Mesenchymal stem cell (in vitro differentiated cells and primary cell): ENCODE data around the gene TMEM108.

Experiments
- DNase-seq: peaks from one replicate; pipeline ENCODE4 v3.0.0-alpha.2; 2013
- H2AFZ ChIP-seq: one replicate; pipeline ENCODE4 v1.6.1; 2013; ENCODE audit warnings: low read depth, mild to moderate bottlenecking, control low read depth, inconsistent platforms, low read length, moderate library complexity
- H2AK5ac ChIP-seq: 2 replicates; pipeline ENCODE4 v1.6.1; 2013; ENCODE audit warnings: low read length, moderate library complexity, mild to moderate bottlenecking, inconsistent platforms; ENCODE audit not compliant: severe bottlenecking
- H2BK120ac ChIP-seq: one replicate; pipeline ENCODE4 v1.6.1; 2013; ENCODE audit warnings: low read depth, mild to moderate bottlenecking, inconsistent platforms, low read length, moderate library complexity
- H2BK12ac ChIP-seq, 2 experiments: one replicate each; pipeline ENCODE4 v1.6.1; 2013; ENCODE audit warnings: inconsistent platforms in 2 of 2, low read length in 2 of 2, mild to moderate bottlenecking in 2 of 2, moderate library complexity in 2 of 2, control low read depth in 1 of 2
- H2BK15ac ChIP-seq: one replicate; pipeline ENCODE4 v1.6.1; 2013; ENCODE audit warnings: mild to moderate bottlenecking, low read depth, inconsistent platforms; ENCODE audit not compliant: poor library complexity, severe bottlenecking
- H2BK5ac ChIP-seq: 2 replicates; pipeline ENCODE4 v1.6.1; 2013; ENCODE audit warnings: low read depth, mild to moderate bottlenecking, low read length, control low read depth, inconsistent platforms; ENCODE audit not compliant: poor library complexity, severe bottlenecking
- H3K14ac ChIP-seq, 2 experiments: one replicate each; pipeline ENCODE4 v1.6.1; 2013; ENCODE audit warnings: inconsistent platforms in 2 of 2, low read length in 2 of 2, control low read depth in 1 of 2, mild to moderate bottlenecking in 1 of 2, moderate library complexity in 1 of 2
- H3K18ac ChIP-seq, 2 experiments: one replicate each; pipeline ENCODE4 v1.6.1; 2013; ENCODE audit warnings: inconsistent platforms in 2 of 2, low read length in 2 of 2, control low read depth in 1 of 2, low read depth in 1 of 2, mild to moderate bottlenecking in 1 of 2
- H3K23ac ChIP-seq, 2 experiments: one replicate each; pipeline ENCODE4 v1.6.1; 2013; ENCODE audit warnings: inconsistent platforms in 2 of 2, low read length in 2 of 2, mild to moderate bottlenecking in 2 of 2, moderate library complexity in 2 of 2, control low read depth in 1 of 2
- H3K27ac ChIP-seq: 2 replicates; pipeline ENCODE4 v1.5.1; 2013; ENCODE audit warnings: mild to moderate bottlenecking, moderate library complexity, low read length, control low read depth, inconsistent platforms; ENCODE audit not compliant: poor library complexity, severe bottlenecking
- H3K27me3 ChIP-seq, 2 experiments: 2 replicates each; pipeline versions ENCODE4 v1.6.1 to v1.7.0; 2013; ENCODE audit warnings: low read length in 2 of 2, mild to moderate bottlenecking in 2 of 2, moderate library complexity in 2 of 2, control low read depth in 1 of 2, inconsistent platforms in 1 of 2; ENCODE audit not compliant: control insufficient read depth in 1 of 2, insufficient read depth in 1 of 2
- H3K36me3 ChIP-seq, 2 experiments: 2 replicates each; pipeline versions ENCODE4 v1.6.1 to v1.7.0; 2013; ENCODE audit warnings: low read length in 2 of 2, control low read depth in 1 of 2, inconsistent platforms in 1 of 2, low read depth in 1 of 2, mild to moderate bottlenecking in 1 of 2; ENCODE audit not compliant: insufficient read depth in 2 of 2, control insufficient read depth in 1 of 2
- H3K4ac ChIP-seq, 2 experiments: one replicate each; pipeline ENCODE4 v1.6.1; 2013; ENCODE audit warnings: inconsistent platforms in 2 of 2, low read length in 2 of 2, mild to moderate bottlenecking in 2 of 2, moderate library complexity in 2 of 2, control low read depth in 1 of 2, low read depth in 1 of 2
- H3K4me1 ChIP-seq: 2 replicates; pipeline ENCODE4 v1.6.1; 2013; ENCODE audit warnings: low read depth, low read length, control low read depth; ENCODE audit not compliant: control insufficient read depth, insufficient read depth
- H3K4me2 ChIP-seq: 2 replicates; pipeline ENCODE4 v1.6.1; 2013; ENCODE audit warnings: low read length, mild to moderate bottlenecking, inconsistent platforms; ENCODE audit not compliant: poor library complexity, severe bottlenecking
- H3K4me3 ChIP-seq, 2 experiments: 2 replicates each; pipeline versions ENCODE4 v1.5.1 to v1.7.0; 2013; ENCODE audit warnings: low read length in 2 of 2, mild to moderate bottlenecking in 2 of 2, control low read depth in 1 of 2, low read depth in 1 of 2; ENCODE audit not compliant: insufficient read depth in 1 of 2
- H3K79me1 ChIP-seq: replicated peaks from 2 replicates; pipeline ENCODE4 v1.6.1; 2013; ENCODE audit warnings: mild to moderate bottlenecking, control low read depth, low read length, inconsistent platforms; ENCODE audit not compliant: poor library complexity, severe bottlenecking
- H3K9ac ChIP-seq: 2 replicates; pipeline ENCODE4 v1.7.0; 2013; ENCODE audit warnings: mild to moderate bottlenecking, low read length, moderate library complexity
- H3K9me3 ChIP-seq: 2 replicates; pipeline ENCODE4 v1.7.0; 2013; ENCODE audit warnings: mild to moderate bottlenecking, low read length; ENCODE audit not compliant: control insufficient read depth
- H4K8ac ChIP-seq: one replicate; pipeline ENCODE4 v1.6.1; 2013; ENCODE audit warnings: inconsistent platforms, mild to moderate bottlenecking, low read length, moderate library complexity
- H4K91ac ChIP-seq: one replicate; pipeline ENCODE4 v1.6.1; 2013; ENCODE audit warnings: mild to moderate bottlenecking, low read length, inconsistent platforms
- WGBS: methylation state at CpG from one replicate; pipeline ENCODE4 v1.1.7; 2013; ENCODE audit warnings: mixed read lengths; 5-methylcytosine and 5-hydroxymethylcytosine counted together

TMEM108 gene

DNA sequence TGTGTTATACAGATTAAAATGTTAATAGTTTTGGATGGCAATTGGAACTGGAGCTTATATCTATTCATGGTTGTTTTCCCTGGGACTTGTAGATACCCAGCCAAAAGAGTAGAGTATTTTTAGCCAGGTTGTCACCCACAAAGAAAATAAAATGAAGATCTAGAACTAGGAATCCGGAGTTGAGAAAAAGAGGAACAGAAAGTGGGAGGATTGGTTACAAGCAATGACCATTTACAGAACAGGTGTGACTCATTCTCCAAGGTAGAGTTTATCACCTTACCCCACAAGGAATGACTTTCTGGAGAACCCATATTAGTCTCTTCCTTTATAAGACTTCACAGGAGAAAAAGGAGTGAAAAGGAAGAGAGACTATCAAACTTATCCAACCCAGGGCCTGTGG lies 99.8 kb downstream of the TMEM108 start:
- no peak overlapping the region for H4K91ac ChIP-seq
- H3K9ac ChIP-seq: no peak overlapping the region
- H2BK5ac ChIP-seq: no peak overlapping the region
- H3K14ac ChIP-seq: no peak overlapping the region
- no peak overlapping the region for H4K8ac ChIP-seq
- H3K4me1 ChIP-seq: peaks cover 7% of the 10 kb centered on the region
- no peak overlapping the region for H2AK5ac ChIP-seq
- no peak overlapping the region for H3K4me2 ChIP-seq
- no peak overlapping the region for H2AFZ ChIP-seq
- no CpG with 5 or more reads among the region's 1 CpG for WGBS
- no peak for DNase-seq
- no peak overlapping the region for H3K4me3 ChIP-seq
- no peaks in the 10 kb centered on the region for H3K79me1 ChIP-seq
- no peak overlapping the region for H3K4ac ChIP-seq
- no peaks in the 10 kb centered on the region for H3K36me3 ChIP-seq
- H3K18ac ChIP-seq: no peak overlapping the region
- H3K23ac ChIP-seq: no peak overlapping the region
- no peak overlapping the region for H3K27ac ChIP-seq
- no peak overlapping the region for H2BK15ac ChIP-seq
- H3K27me3 ChIP-seq: no peaks in the 10 kb centered on the region
- no peak overlapping the region for H2BK12ac ChIP-seq
- H3K9me3 ChIP-seq: no peaks in the 10 kb centered on the region
- H2BK120ac ChIP-seq: no peak overlapping the region

DNA sequence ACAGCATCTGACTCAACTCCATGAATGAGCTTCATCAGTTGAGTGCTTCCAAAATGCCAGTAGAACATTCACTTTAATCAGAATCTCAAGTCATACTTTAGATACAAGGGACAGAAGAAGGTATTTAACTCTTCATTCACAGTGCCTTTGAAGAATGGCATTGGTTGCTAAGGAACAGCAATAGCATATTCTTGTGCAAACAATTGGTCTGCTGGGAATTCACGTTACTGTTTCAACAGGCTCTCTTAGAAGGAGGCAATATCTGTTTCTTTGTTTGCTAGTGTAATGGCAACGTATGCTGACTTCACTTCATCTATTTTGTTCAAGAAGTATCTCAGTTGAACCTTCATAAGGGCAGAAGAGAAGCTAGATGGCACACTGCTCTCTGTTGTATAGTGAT lies 113.9 kb downstream of the TMEM108 start:
- H3K4ac ChIP-seq: no peak overlapping the region
- no peak for DNase-seq
- H2BK5ac ChIP-seq: no peak overlapping the region
- no peaks in the 10 kb centered on the region for H3K9me3 ChIP-seq
- H2AFZ ChIP-seq: no peak overlapping the region
- no peak overlapping the region for H4K8ac ChIP-seq
- H2BK120ac ChIP-seq: no peak overlapping the region
- no peak overlapping the region for H3K27ac ChIP-seq
- H3K79me1 ChIP-seq: no peaks in the 10 kb centered on the region
- no peaks in the 10 kb centered on the region for H3K4me1 ChIP-seq
- H3K4me2 ChIP-seq: no peak overlapping the region
- no peak overlapping the region for H4K91ac ChIP-seq
- no peaks in the 10 kb centered on the region for H3K27me3 ChIP-seq
- no peak overlapping the region for H3K14ac ChIP-seq
- H3K9ac ChIP-seq: no peak overlapping the region
- no peak overlapping the region for H2BK12ac ChIP-seq
- H2AK5ac ChIP-seq: no peak overlapping the region
- 64% methylated on average over 2 of the region's 2 CpGs for WGBS
- H3K4me3 ChIP-seq: no peak overlapping the region
- H2BK15ac ChIP-seq: no peak overlapping the region
- no peak overlapping the region for H3K18ac ChIP-seq
- no peaks in the 10 kb centered on the region for H3K36me3 ChIP-seq
- H3K23ac ChIP-seq: no peak overlapping the region

DNA sequence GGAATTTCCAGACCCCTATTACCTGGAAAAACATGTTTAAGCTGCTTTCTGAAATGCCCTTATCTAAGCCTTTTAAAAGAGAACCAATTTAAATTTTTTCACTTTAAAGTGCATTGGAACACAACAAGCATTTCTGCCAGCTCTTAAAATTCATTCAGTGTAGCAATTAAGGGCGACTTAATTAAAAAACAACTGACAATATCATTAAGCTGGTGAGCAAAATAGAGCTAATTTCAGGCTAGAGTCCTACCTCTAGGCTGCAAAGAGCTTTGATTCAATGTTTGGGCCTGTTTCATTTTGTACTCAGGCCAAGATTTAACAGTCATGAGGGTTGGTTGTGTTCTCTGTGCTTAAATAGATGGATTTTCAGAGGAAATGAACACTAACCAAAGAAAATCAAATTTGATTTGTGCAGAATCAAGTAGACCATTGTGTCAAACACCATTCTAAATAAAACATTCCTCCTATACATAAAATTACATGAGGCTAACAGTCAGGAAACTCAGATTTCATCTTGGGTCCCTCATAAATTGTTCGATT lies 114.6 kb downstream of the TMEM108 start:
- no peak overlapping the region for H3K9ac ChIP-seq
- 31% methylated on average over 2 of the region's 2 CpGs for WGBS
- H2AK5ac ChIP-seq: no peak overlapping the region
- H3K9me3 ChIP-seq: no peaks in the 10 kb centered on the region
- H3K4me2 ChIP-seq: no peak overlapping the region
- no peaks in the 10 kb centered on the region for H3K27me3 ChIP-seq
- no peak overlapping the region for H2BK12ac ChIP-seq
- no peak overlapping the region for H3K4me3 ChIP-seq
- no peaks in the 10 kb centered on the region for H3K79me1 ChIP-seq
- no peak overlapping the region for H3K27ac ChIP-seq
- no peak overlapping the region for H2BK5ac ChIP-seq
- H2BK15ac ChIP-seq: no peak overlapping the region
- H3K36me3 ChIP-seq: no peaks in the 10 kb centered on the region
- no peak overlapping the region for H4K91ac ChIP-seq
- no peak overlapping the region for H2AFZ ChIP-seq
- no peak overlapping the region for H2BK120ac ChIP-seq
- no peaks in the 10 kb centered on the region for H3K4me1 ChIP-seq
- DNase-seq: no peak
- H3K4ac ChIP-seq: no peak overlapping the region
- no peak overlapping the region for H3K23ac ChIP-seq
- no peak overlapping the region for H3K14ac ChIP-seq
- no peak overlapping the region for H3K18ac ChIP-seq
- H4K8ac ChIP-seq: no peak overlapping the region

DNA sequence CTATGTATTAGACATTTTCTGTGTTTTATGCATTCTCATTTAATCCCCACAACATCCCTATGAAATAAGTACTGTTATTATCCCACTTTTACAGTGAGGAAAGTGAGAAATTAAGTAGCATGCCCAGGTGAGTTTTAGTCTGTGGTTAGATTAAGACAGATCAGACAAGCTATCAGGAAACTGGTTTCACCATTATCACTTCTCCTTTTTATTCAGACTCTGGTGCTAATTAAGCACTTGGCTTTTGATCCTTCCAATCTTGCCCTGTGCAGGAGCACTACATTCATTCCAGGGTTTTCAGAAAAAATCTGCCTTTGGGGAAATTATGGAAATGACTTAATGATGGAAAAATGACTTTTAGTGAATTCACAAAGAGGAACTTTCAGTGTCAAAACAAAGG lies 115.2 kb downstream of the TMEM108 start:
- H3K27ac ChIP-seq: no peak overlapping the region

More for the DNA sequence above, 115.2 kb downstream of the TMEM108 start:
- no peak for DNase-seq
- H3K9me3 ChIP-seq: no peaks in the 10 kb centered on the region
- H3K4ac ChIP-seq: no peak overlapping the region
- H3K27me3 ChIP-seq: no peaks in the 10 kb centered on the region
- H2BK12ac ChIP-seq: no peak overlapping the region
- H3K4me3 ChIP-seq: no peak overlapping the region
- H3K14ac ChIP-seq: no peak overlapping the region
- H3K4me2 ChIP-seq: no peak overlapping the region
- no peaks in the 10 kb centered on the region for H3K36me3 ChIP-seq
- H2BK15ac ChIP-seq: no peak overlapping the region
- H3K4me1 ChIP-seq: no peaks in the 10 kb centered on the region
- no peak overlapping the region for H4K91ac ChIP-seq
- no peak overlapping the region for H2BK120ac ChIP-seq
- H3K9ac ChIP-seq: no peak overlapping the region
- no peak overlapping the region for H2AFZ ChIP-seq
- no peak overlapping the region for H2BK5ac ChIP-seq
- H3K23ac ChIP-seq: no peak overlapping the region
- H4K8ac ChIP-seq: no peak overlapping the region
- H2AK5ac ChIP-seq: no peak overlapping the region
- H3K18ac ChIP-seq: no peak overlapping the region
- no peaks in the 10 kb centered on the region for H3K79me1 ChIP-seq
